ENCODE data around the gene PEX11G. TPM values are rescaled to one million over a fixed set of nuclear protein-coding genes. Genes with fewer than 3 reads are reported as not detected.
A peak's percentile ranks its signal among the peaks of the same experiment; 100 is the strongest.

PEX11G gene
- total RNA-seq (1 to 10 TPM; 2.8 to 5.1 (median 3.7) TPM), polyA plus RNA-seq (1 to 10 TPM in 1 of 2 donors, under 1 TPM in 1; 0.40 to 6.0 TPM)
- long read RNA-seq, donor 1, partial matches to known transcripts = 0 of 9 reads
- long read RNA-seq, donor 1, other reads (novel, unspliced or antisense) = 5 of 9 reads
- long read RNA-seq, donor 2, transcript PEX11G-201 (5 exons, 1,062 nt) = major isoform, 6 of 6 reads
- long read RNA-seq, donor 2, partial matches to known transcripts = 0 of 6 reads
- long read RNA-seq, donor 2, other reads (novel, unspliced or antisense) = 0 of 6 reads
- long read RNA-seq, donor 3, partial matches to known transcripts = 1 of 6 reads
- long read RNA-seq, donor 3, other reads (novel, unspliced or antisense) = 2 of 6 reads

DNA sequence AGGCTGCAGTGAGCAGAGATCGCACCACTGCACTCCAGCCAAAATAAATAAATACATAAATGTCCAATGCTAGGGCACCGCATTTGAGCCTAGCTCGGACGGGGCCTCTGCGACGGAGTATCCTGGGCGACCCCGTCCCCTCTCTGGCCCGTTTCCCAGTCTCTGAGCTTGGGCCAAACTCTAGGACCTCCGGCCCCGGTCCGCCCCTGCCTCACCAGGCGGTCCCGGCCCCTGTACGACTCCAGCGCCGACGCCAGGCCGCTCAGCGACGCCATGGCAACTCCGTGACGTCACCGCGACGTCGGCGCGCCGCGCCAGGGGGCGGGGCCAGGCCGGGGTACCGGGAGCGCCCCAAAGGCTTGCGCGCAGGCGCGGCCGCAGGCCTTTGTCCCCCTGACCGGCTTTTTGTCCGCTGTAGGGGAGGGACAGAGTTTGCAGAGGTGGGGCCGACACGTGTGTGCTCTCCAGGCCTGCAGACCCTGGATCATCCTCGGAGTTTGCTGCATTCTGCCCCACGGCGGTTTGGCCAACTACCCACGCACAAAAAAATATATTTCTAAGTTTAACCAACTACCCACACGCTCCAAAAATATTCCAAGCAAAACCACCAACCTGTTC, at the start of gene PEX11G:
TSS of gene PEX11G (minus strand) at position 300 of the 618 bp plus-strand sequence. CDS start at position 275, 25 bp downstream.
- H3K9me3 ChIP-seq = no peaks in the 10 kb centered on the region
- H3K27me3 ChIP-seq = no peaks in the 10 kb centered on the region
- peak within 1 kb of the TSS; percentile 51 for H3K4me3 ChIP-seq
- peak within 1 kb of the TSS; percentile 90 to 94 for H3K27ac ChIP-seq
- TF ChIP-seq POLR2A (IDR thresholded peaks at IDR 0.05) (peak; percentile 93), EP300 (IDR thresholded peaks at IDR 0.05) (no peak), CTCF (IDR thresholded peaks at IDR 0.05) (peak in 1 of 3 donors; percentile 39)
- peak; percentile 90 to 97 (median 95) for DNase-seq
- intact Hi-C loops (cut with DNase I) = loop anchor here in 3 of 4 donors (2.0 to 5.0 kb wide), 3 partner anchors 43 to 48 kb away; partner anchors contain the start of gene PNPLA6 (in 2 of the 3)
- H3K36me3 ChIP-seq = no peaks in the 10 kb centered on the region
- H3K4me1 ChIP-seq (ENCODE audit: insufficient read depth) = peaks cover 6% of the 10 kb centered on the region
- 0 to 1% (median 1%) methylated on average over 43 to 49 of the region's 49 CpGs for WGBS, 3 donors

DNA sequence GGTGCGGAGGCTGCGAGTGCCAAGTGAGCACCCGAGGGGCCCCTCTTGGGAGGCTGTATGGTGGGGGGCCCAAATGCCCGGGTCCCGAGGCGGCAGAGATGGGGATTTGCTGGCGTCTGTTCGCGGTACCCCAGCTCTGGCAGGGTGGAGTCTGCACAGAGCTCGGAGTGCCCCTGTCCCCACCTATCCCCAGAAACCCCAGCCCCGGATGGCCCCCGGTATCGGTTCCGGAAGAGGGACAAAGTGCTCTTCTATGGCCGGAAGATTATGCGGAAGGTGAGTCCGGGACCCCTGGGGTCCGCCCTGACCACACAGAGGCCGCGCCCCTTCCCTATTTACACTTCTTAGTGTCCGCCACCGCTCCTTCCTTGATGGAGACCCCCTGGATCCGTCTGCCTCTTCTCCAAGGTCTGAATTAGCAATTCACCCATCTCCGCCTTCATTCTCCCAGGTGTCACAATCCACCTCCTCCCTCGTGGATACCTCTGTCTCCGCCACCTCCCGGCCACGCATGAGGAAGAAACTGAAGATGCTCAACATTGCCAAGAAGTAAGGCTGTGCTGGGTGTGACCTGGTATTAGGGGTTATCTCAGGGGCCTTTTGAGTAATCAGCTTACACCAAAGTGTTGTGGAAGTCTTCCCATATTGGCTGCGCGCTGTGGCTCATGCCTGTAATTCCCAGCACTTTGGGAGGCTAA, 47.3 kb upstream of the PEX11G start:
- intact Hi-C loops (cut with DNase I) = loop anchor here in 2 of 4 donors (2.0 to 10.0 kb wide), 4 partner anchors 47 to 431 kb away; partner anchors contain the start of gene PEX11G (in 2 of the 2)
- Histone ChIP-seq H3K4me3 (peak overlapping the region; percentile 54), H3K4me1 (ENCODE audit: insufficient read depth) (peaks cover 2% of the 10 kb centered on the region), H3K27ac (peak overlapping the region; percentile 76 to 88), H3K36me3 (no peaks in the 10 kb centered on the region), H3K27me3 (no peaks in the 10 kb centered on the region), H3K9me3 (no peaks in the 10 kb centered on the region)
- WGBS, 3 donors = 17 to 22% (median 18%) methylated on average over 30 of the region's 30 CpGs
- no peak for TF ChIP-seq CTCF (IDR thresholded peaks at IDR 0.05)
- DNase-seq = no peak

DNA sequence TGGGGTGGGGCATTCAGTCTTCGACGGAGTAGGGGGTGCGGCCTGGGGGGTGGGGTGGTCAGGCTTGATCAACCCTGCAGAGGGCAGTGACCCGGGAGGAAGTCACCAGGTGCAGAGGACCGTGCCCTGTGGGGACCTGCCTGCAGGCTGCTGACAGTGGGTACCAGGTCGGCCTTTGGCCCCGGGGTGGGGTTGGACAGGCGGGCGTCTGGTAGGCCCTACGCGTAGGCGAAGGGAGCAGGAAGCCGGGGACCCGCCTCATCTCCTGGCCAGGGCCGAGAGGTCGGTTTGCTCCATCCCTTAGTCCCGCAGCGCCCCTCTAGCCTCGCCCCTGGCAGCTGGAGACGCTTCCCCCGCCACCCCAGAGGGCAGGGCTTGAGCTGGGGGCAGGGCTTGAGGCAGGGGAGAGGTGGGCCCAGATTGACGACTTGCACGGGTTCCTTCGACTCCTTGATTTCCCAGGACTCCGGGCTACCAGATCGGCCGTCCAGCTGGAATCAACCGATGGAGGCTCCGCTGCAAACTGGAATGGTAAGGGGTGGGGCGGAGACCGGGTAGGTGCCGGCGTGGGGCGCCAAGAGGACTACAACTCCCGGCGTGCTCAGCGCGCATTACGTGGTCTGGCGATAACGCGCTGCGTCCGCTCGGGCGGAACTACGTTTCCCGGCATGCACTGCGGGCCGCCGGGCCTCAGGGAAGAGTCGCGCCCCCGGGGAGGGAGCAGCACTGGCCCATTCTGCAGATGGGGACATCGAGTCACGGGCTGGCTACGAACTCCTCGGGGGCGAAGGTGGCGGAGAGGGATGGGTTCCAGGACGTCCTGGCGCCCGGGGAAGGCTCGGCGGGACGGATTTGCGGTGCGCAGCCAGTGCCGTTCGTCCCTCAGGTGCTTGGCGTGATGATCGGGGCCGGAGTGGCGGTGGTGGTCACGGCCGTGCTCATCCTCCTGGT, 46.5 kb upstream of the PEX11G start, which contains the start of gene PNPLA6:
TSS of gene PNPLA6 (plus strand) at position 671 of the 951 bp plus-strand sequence. CDS start at position 743, 72 bp downstream.
- Histone ChIP-seq H3K4me1 (ENCODE audit: insufficient read depth) (peaks cover 2% of the 10 kb centered on the region), H3K27me3 (no peaks in the 10 kb centered on the region), H3K4me3 (peak within 1 kb of the TSS; percentile 54), H3K36me3 (no peaks in the 10 kb centered on the region), H3K9me3 (no peaks in the 10 kb centered on the region), H3K27ac (peak within 1 kb of the TSS; percentile 76 to 88)
- intact Hi-C loops (cut with DNase I) = loop anchor here in 2 of 4 donors (2.0 to 10.0 kb wide), 4 partner anchors 47 to 431 kb away; partner anchors contain the start of gene PEX11G (in 2 of the 2)
- TF ChIP-seq POLR2A (IDR thresholded peaks at IDR 0.05) (peak; percentile 66), EP300 (IDR thresholded peaks at IDR 0.05) (no peak), CTCF (IDR thresholded peaks at IDR 0.05) (peak in 1 of 3 donors; percentile 12)
- 0 to 1% (median 1%) methylated on average over 61 to 76 of the region's 76 CpGs for WGBS, 3 donors
- DNase-seq = peak; percentile 95 to 98 (median 97)
